HepG2 (cell line): Measurements from ENCODE around the gene SIAH1. TPM values are rescaled to one million over a fixed set of nuclear protein-coding genes. Genes with fewer than 3 reads are reported as not detected.

ENCODE experiments used
- ARNT2 ChIP-seq: sonication (generic); formaldehyde crosslinking; IDR thresholded peaks from 2 replicates; pipeline ENCODE4 v1.8.0; 2022; ENCODE audit warnings: mild to moderate bottlenecking, low read depth, missing genetic modification reagents, moderate library complexity
- E2F1 ChIP-seq: sonication (generic); formaldehyde crosslinking; IDR thresholded peaks from 2 replicates; pipeline ENCODE4 v1.5.0; 2020; ENCODE audit warnings: missing genetic modification reagents
- MEIS2 ChIP-seq: sonication (generic); formaldehyde crosslinking; IDR thresholded peaks from 2 replicates; pipeline ENCODE4 v1.9.0; 2021; ENCODE audit warnings: mild to moderate bottlenecking, missing genetic modification reagents
- RBM22 ChIP-seq: fragments of 200-400 bp; formaldehyde crosslinking; optimal IDR thresholded peaks from 2 replicates; pipeline ENCODE3; 2017; ENCODE audit warnings: mild to moderate bottlenecking, low read length, moderate library complexity
- TAF1 ChIP-seq: sonication (generic); formaldehyde crosslinking; IDR thresholded peaks from 2 replicates; pipeline ENCODE4 v1.4.0; 2020; ENCODE audit warnings: missing genetic modification reagents
- YEATS2 ChIP-seq: sonication (generic); formaldehyde crosslinking; IDR thresholded peaks from 2 replicates; pipeline ENCODE4 v1.4.0; 2020; ENCODE audit warnings: missing genetic modification reagents, borderline replicate concordance
- ZC3H13 ChIP-seq: sonication (generic); formaldehyde crosslinking; IDR thresholded peaks from 2 replicates; pipeline ENCODE4 v1.8.1; 2023; ENCODE audit warnings: mild to moderate bottlenecking, missing genetic modification reagents, moderate library complexity
- ZNF276 ChIP-seq: sonication (generic); formaldehyde crosslinking; IDR thresholded peaks from 2 replicates; pipeline ENCODE4 v1.4.0; 2020; ENCODE audit warnings: mild to moderate bottlenecking, low read depth, missing genetic modification reagents
- ZNF354B ChIP-seq: sonication (generic); formaldehyde crosslinking; IDR thresholded peaks from 2 replicates; pipeline ENCODE4 v1.8.0; 2022; ENCODE audit warnings: mild to moderate bottlenecking, missing genetic modification reagents
- ZNF547 ChIP-seq: sonication (generic); formaldehyde crosslinking; IDR thresholded peaks from 2 replicates; pipeline ENCODE4 v1.5.1; 2020; ENCODE audit warnings: mild to moderate bottlenecking, missing genetic modification reagents
- polyA plus RNA-seq, 8 experiments: library from polyadenylated mRNA; depleted of rRNA in 3 of 8; stranded (reverse) in 7 of 8; unstranded in 1 of 8; fragments of >200 nt; fragmentation: Illumina TruSeq in 4 of 8; extraction: Trizol in 4 of 8; gene quantifications; 2 replicates each; pipeline versions ENCODE4 v1.2.1 to v1.2.3, GENCODE V29; 2011 to 2016; ENCODE audit warnings: low read depth in 4 of 8, missing spikeins in 1 of 8, mixed read lengths in 1 of 8; ENCODE audit not compliant: insufficient read depth in 1 of 8
- total RNA-seq, 5 experiments: library from RNA; depleted of rRNA; stranded (reverse); fragments of >200 nt; fragmentation: Illumina TruSeq; extraction: Trizol; gene quantifications; 2 replicates each; pipeline ENCODE4 v1.2.3, GENCODE V29; 2016; ENCODE audit warnings: low read depth in 1 of 5
- TF ChIP-seq, protein P1 (sequence below): sonication (generic); formaldehyde crosslinking; IDR thresholded peaks from 2 replicates; pipeline ENCODE4; 2020; ENCODE audit warnings: missing genetic modification reagents, mild to moderate bottlenecking, borderline replicate concordance
- TF ChIP-seq, protein P2 (sequence below): sonication (generic); formaldehyde crosslinking; IDR thresholded peaks from 2 replicates; pipeline ENCODE4 v1.4.0; 2020; ENCODE audit warnings: missing genetic modification reagents, borderline replicate concordance
- TF ChIP-seq, protein P3 (sequence below): sonication (generic); formaldehyde crosslinking; IDR thresholded peaks from 2 replicates; pipeline ENCODE4 v1.4.0; 2020; ENCODE audit warnings: mild to moderate bottlenecking, missing genetic modification reagents

Gene SIAH1
- total and polyA plus RNA-seq, 2 of the 13 experiments (the other 11 are each of a cell fraction or from before 2014, with no cell fraction given), result 16.0 to 28.6 TPM

GRCh38 chr16:48365601-48366164, 19.5 kb downstream of the SIAH1 start (continued):
- TF ChIP-seq, protein P1, sequence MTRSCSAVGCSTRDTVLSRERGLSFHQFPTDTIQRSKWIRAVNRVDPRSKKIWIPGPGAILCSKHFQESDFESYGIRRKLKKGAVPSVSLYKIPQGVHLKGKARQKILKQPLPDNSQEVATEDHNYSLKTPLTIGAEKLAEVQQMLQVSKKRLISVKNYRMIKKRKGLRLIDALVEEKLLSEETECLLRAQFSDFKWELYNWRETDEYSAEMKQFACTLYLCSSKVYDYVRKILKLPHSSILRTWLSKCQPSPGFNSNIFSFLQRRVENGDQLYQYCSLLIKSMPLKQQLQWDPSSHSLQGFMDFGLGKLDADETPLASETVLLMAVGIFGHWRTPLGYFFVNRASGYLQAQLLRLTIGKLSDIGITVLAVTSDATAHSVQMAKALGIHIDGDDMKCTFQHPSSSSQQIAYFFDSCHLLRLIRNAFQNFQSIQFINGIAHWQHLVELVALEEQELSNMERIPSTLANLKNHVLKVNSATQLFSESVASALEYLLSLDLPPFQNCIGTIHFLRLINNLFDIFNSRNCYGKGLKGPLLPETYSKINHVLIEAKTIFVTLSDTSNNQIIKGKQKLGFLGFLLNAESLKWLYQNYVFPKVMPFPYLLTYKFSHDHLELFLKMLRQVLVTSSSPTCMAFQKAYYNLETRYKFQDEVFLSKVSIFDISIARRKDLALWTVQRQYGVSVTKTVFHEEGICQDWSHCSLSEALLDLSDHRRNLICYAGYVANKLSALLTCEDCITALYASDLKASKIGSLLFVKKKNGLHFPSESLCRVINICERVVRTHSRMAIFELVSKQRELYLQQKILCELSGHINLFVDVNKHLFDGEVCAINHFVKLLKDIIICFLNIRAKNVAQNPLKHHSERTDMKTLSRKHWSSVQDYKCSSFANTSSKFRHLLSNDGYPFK (CRISPR knock-in tag), result peak; percentile 83
- TF ChIP-seq, protein P2, sequence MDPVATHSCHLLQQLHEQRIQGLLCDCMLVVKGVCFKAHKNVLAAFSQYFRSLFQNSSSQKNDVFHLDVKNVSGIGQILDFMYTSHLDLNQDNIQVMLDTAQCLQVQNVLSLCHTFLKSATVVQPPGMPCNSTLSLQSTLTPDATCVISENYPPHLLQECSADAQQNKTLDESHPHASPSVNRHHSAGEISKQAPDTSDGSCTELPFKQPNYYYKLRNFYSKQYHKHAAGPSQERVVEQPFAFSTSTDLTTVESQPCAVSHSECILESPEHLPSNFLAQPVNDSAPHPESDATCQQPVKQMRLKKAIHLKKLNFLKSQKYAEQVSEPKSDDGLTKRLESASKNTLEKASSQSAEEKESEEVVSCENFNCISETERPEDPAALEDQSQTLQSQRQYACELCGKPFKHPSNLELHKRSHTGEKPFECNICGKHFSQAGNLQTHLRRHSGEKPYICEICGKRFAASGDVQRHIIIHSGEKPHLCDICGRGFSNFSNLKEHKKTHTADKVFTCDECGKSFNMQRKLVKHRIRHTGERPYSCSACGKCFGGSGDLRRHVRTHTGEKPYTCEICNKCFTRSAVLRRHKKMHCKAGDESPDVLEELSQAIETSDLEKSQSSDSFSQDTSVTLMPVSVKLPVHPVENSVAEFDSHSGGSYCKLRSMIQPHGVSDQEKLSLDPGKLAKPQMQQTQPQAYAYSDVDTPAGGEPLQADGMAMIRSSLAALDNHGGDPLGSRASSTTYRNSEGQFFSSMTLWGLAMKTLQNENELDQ (CRISPR knock-in tag), result no peak
- TF ChIP-seq TAF1, result peak; percentile 97
- peak; percentile 78 for TF ChIP-seq ZNF547
- TF ChIP-seq ARNT2, result peak; percentile 32; the same call in 1 of the 2 replicates
- TF ChIP-seq ZNF354B (CRISPR knock-in tag), result no peak
- no peak; the same call in 1 of the 2 replicates for TF ChIP-seq YEATS2 (CRISPR knock-in tag)
- TF ChIP-seq, protein P3, sequence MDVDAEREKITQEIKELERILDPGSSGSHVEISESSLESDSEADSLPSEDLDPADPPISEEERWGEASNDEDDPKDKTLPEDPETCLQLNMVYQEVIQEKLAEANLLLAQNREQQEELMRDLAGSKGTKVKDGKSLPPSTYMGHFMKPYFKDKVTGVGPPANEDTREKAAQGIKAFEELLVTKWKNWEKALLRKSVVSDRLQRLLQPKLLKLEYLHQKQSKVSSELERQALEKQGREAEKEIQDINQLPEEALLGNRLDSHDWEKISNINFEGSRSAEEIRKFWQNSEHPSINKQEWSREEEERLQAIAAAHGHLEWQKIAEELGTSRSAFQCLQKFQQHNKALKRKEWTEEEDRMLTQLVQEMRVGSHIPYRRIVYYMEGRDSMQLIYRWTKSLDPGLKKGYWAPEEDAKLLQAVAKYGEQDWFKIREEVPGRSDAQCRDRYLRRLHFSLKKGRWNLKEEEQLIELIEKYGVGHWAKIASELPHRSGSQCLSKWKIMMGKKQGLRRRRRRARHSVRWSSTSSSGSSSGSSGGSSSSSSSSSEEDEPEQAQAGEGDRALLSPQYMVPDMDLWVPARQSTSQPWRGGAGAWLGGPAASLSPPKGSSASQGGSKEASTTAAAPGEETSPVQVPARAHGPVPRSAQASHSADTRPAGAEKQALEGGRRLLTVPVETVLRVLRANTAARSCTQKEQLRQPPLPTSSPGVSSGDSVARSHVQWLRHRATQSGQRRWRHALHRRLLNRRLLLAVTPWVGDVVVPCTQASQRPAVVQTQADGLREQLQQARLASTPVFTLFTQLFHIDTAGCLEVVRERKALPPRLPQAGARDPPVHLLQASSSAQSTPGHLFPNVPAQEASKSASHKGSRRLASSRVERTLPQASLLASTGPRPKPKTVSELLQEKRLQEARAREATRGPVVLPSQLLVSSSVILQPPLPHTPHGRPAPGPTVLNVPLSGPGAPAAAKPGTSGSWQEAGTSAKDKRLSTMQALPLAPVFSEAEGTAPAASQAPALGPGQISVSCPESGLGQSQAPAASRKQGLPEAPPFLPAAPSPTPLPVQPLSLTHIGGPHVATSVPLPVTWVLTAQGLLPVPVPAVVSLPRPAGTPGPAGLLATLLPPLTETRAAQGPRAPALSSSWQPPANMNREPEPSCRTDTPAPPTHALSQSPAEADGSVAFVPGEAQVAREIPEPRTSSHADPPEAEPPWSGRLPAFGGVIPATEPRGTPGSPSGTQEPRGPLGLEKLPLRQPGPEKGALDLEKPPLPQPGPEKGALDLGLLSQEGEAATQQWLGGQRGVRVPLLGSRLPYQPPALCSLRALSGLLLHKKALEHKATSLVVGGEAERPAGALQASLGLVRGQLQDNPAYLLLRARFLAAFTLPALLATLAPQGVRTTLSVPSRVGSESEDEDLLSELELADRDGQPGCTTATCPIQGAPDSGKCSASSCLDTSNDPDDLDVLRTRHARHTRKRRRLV (CRISPR knock-in tag), result peak; percentile 77; the same call in 1 of the 2 replicates
- peak; percentile 61; the same call in 1 of the 2 replicates for TF ChIP-seq MEIS2 (CRISPR knock-in tag)
- no peak for TF ChIP-seq E2F1
- peak; percentile 69 for TF ChIP-seq RBM22
- TF ChIP-seq ZNF276, result peak; percentile 71; the same call in 1 of the 2 replicates
- peak; percentile 55; the same call in 1 of the 2 replicates for TF ChIP-seq ZC3H13
